Activated CD8-positive, alpha-beta memory T cell treated with anti-CD3 and anti-CD28 coated beads, Interleukin-2, amount 50 U/mL, for 48 hours (primary cell): ENCODE measurements around the gene FAM219A.
"Not testable (repeated sequence)": the region's sequence is repeated elsewhere in the genome, so short reads cannot be mapped to it uniquely, and the experiment has no call there.

Source experiments
- DNase-seq: peaks from one replicate; pipeline ENCODE4 v3.0.0-alpha.2; 2020

The FAM219A gene

DNA sequence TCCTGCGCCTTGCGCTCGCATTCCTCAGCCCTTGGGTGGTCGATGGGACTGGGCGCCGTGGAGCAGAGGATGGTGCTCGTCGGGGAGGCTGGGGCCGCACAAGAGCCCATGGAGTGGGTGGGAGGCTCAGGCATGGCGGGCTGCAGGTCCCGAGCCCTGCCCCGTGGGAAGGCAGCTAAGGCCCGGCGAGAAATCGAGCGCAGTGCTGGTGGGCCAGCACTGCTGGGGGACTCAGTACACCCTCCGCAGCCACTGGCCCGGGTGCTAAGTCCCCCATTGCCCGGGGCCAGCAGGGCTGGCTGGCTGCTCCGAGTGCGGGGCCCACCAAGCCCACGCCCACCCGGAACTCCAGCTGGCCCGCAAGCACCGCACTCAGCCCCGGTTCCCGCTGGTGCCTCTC is 24.4 kb upstream of the FAM219A start:
- DNase-seq: not testable (repeated sequence)

DNA sequence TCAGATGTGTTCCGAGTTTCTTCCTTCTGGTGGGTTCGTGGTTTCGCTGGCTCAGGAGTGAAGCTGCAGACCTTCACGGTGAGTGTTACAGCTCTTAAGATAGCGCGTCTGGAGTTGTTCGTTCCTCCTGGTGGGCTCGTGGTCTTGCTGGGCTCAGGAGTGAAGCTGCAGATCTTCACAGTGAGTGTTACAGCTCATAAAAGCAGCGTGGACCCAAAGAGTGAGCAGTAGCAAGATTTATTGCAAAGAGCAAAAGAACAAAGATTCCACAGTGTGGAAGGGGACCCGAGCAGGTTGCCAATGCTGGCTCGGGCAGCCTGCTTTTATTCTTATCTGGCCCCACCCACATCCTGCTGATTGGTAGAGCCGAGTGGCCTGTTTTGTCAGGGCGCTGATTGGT is 23.2 kb upstream of the FAM219A start:
- DNase-seq: peak; percentile 33

DNA sequence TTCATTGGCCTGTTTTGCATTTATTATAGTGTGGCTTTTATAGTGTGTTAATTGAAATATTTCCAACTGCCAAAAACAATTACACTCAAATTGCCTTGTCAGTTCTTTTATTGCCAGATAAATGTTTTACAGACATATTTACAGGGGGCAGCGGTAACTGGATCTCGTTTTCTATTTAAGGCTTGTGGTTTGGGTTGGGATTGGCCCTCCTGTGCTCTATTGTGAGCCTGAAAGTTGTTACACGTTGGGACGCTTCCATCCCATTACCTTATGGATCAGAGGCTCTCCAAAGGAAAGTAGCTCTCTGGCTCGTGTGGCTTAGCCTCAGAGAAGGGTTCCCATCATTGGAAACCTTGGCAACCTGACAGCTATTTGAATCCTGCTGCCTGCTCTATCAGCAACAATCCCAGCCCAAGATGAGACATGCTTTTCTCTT is 21.1 kb upstream of the FAM219A start:
- no peak for DNase-seq

DNA sequence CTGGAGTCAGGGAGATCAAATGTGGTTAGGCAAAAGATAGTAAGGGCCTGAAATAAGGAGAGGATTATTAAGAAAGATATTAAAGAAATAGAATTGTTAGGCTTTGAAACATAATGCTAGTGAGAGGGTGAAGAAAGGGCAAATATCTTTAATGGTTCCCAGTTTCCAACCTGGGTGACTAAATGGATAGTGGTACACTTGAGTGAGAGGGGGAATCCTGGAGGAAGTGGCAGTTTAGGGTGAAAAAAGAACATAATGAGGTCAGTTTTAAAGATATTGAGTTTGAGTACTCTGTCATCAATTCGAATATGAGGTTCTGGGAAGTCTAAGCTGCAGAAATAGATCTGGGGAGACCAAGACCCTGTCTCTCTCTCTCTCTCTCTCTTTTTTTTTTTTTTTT is 19.2 kb upstream of the FAM219A start:
- DNase-seq: no peak

DNA sequence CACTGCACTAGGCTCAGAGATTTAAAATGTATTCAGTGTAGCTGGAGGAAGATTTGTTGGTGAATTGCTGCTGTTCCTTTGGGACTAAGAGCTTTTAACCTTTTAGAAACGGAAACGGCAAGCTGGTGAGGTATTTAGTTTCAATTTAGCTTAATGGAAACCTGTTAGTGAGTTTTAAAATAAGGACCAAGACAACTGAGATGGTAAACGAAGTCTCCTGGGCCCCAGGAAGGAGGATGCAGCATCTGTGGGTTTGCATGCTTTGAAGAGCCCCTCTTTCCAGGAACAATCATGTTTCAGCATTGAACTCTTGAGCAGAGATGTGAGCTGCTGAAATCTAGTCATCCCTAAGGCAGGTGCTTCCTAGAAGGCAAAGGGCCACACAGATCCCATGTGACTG is 16.7 kb upstream of the FAM219A start:
- DNase-seq: no peak

DNA sequence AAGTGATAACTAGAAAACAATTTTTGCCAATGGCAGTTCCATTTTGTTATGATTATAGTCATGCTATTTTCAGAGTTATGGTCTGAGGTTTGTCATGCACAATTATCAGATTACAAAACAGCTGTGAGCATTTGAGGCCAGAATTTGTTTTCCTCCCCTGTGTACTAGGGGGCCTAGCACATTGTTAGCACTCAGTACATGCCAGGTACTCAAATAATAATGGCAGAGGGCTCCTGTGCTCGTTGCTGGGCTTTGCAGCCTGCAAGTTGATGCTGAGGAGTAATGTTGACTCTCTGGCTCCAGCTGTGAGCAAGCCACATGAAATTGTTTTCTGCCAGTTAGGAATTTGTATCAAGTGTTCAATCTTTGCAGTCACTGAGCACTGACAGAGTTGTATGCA is 7.1 kb upstream of the FAM219A start:
- DNase-seq: no peak

DNA sequence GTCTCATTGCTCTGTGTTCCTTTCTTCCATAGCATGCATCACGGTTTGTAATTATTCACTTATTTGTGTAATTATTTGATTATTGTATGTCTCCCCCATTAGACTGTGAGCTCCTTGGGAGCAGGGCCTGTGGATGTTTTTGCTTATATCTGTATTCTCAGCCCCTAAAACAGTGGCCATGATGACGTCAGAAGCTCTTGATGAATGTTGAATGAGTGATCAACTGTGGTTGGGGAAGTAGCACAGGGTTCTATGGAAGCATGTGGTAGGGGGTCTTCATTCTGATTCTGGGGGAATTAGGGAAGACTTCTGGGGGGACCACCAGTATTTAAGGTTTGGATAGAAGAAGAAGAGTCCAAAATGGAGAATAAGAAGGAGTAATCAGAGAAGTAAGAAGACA is 6.2 kb upstream of the FAM219A start:
- no peak for DNase-seq

DNA sequence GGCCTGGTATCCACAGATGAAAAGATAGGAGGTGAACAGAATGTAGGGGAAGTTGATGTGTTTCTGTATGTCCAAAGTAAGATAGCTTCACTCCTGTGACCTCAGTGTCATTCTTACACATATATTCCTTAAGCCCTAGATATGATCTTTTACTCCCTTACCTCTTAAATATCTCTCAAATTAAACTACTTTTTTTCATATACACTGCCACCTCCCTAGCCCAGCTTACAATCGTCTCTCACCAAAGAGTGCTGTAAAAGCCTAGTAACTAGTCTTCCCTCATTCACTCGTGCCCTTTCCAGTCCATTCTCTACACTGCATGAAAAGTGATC is 5.5 kb upstream of the FAM219A start:
- DNase-seq: no peak

DNA sequence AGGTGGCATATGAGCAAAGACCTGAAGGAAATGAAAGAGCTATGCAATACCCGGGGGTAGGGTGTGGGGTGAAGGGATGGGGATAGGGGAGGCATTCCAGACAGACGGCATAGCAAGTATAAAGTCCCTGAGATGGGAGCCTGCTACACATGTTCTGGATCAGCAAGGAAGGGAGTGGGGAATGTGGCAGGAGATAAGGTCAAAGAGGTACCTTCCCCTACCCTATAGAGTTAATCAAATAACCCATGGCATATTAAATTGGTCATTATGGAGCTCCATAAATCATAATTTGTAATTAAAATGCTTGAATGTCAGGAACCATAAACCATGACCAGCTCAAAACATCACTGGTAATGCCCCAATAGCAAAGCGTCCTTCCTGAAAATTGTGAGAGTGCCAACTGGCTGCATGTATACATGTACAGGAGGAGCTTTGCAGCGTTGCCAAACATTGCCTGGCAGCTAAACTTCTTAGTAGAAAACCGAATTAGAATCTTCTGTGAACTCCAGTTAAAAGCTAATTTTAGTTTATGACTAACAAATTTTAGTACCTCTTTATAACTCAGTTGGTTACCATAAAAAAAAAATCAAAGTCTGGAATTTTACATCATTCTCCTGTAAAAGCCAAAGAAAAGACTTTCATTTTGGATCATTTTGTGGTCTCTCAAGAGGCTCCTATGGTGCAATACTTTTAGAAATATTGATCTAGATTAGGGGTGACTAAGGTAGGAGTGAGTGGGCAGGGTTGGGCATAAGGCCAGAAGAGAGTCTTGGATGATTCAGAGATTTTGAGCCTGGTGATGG is 4.9 kb upstream of the FAM219A start:
- DNase-seq: peak; percentile 74

DNA sequence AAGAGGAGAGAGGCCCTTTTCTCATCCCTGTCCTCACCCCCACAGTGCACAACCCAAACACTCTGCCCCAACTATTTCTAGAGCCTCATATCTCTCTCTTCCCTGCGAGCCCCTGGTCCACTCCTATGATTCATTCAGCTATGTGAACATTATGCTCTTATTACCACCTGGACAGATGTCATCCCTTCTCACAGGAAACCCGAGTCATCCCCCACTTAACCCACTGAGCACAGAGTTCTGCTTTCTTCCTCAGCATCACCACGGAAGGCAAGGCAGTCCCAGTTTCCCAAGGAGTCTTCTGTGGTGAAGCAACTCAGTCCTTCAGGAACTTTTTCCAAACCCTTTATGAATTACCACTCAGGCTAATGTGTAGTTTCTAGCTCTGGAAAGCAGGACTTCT is 1.6 kb upstream of the FAM219A start:
- DNase-seq: no peak

DNA sequence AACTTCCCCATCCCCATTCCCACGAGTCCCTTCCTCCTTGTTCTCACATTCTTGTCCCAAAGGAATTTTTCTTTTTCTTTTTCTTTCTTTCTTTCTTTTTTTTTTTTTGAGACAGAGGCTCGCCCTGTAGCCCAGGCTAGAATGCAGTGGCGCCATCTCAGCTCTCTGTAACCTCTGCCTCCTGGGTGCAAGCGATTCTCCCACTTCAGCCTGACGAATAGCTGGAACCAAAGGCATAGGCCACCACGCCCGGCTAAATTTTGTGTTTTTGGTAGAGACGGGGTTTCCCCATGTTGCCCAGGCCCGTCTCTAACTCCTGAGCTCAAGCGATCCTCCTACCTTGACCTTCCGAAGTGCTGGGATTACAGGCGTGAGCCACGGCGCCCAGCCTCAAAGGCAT is 986 bp upstream of the FAM219A start:
- no peak for DNase-seq

DNA sequence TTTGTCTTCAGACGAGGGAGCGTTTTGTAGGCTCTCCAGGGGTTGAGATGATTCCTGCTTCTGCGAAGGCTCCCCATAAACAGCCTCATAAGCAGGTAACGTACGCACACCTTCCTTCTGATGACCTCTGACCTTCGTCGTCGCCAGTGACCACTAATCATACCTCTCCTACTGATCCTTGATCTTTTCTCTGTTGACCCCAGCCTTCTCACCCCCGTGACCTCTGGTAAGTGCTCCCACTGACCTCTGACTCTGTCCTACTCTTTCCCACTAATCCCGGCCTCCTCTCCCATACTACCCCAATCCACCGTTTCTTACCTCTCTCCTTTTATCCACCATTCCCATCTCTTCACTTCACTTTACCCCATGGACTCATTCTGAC is 580 bp upstream of the FAM219A start:
- no peak for DNase-seq

DNA sequence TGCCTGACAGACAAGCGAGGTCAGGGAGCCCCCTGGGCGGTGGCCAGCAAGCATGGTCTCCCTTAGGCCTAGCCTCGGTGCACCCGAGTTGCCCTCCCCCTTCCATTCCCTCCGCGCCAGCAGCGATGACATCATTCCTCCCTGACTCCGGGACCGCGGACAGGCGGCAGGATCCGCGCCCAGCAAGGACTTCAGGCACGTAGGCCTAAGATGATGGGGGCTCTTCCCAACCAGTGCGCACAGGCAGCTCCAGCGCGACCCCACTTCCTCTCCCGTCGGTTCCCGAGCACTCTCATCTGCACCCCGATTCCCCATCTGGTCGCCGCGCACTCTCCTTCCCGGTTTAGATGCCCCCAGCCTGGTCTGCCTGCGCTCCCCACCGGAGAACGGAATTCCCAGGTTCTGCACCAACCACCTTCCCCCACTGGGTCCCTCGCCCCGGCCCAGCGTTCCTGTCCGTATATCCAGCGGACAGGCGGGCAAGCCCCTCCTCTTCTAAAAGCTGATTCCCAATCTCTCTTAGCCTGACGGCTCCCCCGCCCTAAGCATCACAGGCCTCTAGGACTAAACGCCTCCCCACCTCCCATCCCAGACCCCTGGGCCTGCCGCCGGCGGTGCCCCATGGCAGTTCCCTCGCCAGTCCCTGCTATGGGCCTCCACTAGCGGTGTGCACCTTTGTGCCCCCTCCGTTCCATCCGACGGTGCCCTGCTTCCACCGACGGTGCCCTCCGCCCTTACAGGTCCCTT is 931 bp downstream of the FAM219A start:
- DNase-seq: peak; percentile 67

DNA sequence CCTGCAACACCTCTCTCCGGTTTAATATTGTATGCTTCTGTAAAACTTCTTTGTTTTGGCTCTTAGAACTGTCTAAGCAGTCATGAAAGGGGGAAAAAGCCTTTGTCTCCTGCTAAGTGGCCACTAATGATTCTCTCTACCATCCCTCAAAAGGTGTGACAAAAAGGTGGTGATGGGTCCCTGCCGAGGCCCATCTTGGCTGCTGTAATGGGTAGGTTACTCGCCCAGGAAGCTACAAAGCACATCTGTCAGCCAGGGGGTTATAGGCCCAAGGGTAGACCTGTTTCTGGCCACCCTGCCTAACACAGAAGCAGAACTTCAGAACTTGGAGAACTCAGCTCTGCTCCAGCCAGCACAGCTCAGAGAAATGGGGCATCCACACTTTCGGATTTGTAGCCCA is 1.6 kb downstream of the FAM219A start:
- no peak for DNase-seq

DNA sequence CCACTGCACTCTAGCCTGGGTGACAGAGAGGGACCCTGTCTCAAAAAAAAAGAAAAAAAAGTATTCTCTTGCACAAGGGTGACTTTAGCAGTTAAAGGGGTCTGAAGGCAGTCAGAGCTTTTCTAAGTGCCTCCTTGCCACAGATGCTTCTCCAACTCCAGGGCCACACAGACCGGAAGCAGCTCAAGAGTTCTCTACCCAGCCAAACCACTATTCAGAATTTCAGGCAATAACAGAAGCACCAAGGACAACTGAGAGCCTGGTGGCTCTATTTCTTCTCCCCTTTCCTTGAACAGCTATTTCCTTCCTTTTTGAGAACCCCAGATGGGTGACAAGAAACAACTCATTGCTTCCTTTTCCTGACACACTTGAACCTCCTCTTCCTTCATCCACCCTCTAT is 2.2 kb downstream of the FAM219A start:
- DNase-seq: no peak

DNA sequence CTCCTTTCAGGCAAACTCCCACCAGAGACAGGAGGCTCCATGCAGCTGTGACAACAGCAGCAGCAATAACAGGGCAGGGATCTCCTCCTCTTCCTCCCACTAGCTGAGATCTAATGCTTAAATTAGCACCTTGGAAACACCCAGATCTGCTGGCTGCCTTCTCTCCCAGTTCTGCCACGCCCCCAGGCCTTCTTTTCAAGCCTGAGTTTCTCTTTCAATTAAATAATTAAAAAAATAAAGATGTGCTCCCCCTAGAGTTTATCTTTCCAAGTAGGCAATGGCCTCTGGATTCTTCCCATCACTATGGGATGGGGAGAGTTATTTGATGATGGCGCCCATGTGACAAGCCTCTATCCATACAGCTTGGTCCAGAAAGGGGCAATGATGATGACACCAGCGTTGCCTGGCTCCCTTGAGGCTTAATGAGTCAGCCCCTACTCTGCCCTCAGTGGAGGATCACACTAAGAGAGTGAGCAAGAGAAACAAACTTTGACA is 3.8 kb downstream of the FAM219A start:
- DNase-seq: peak; percentile 66

DNA sequence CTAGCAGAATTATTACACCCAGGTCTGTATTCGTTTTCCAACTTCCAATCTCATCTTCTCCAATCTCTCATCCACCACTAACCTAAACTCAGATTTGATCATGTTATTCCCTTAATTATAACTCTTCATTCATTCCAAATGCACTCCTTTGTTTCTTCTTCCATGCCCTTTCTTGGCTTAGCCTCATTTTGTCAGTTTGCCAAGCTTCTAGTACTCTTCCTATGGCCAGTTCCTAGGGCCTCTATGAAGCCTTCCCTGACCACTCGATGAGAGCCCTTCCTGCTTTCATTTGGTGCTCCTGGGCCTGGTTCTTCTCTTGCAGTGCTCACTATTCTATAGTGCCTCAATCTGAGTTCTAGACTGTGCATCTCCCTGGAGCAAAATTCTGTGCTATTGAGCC is 5.8 kb downstream of the FAM219A start:
- DNase-seq: no peak

DNA sequence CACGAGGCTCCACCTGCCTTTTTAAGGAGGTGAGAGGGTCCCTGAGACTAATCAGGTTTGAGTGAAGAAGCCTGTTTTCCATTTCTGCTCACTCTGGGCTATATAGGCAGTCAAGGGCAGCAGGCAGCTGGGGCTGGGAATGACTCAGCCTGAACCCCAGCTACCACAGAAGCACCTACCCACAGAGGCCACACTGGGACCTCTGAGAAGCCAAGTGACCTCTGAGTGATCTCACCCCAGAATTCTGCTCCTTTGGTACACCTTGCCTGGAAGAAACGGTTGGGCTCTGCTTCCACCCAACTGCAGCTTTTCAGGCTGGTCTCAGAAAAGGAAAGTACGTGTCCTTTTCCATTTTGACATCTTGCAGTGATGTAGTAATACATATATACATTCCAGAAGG is 6.8 kb downstream of the FAM219A start:
- no peak for DNase-seq

DNA sequence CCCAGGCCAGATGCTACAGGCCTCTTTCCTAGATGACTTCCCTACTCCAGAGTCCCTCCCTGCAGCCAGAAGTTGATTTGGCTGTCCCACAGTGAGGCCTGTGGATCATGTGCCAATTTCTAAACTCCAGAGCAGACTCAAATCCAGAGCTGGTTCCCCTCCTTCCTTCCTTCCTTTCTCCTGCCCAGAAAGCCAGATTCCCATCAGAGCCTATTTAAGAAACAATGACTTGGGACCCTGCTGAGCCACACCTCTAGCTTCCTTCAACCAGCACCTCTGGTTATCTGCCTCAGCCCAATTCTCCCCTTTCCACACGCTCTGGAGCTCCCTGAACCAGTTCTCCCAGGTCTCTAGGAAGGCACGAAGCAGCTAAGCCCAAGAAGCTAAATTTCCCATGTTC is 7.2 kb downstream of the FAM219A start:
- DNase-seq: no peak

DNA sequence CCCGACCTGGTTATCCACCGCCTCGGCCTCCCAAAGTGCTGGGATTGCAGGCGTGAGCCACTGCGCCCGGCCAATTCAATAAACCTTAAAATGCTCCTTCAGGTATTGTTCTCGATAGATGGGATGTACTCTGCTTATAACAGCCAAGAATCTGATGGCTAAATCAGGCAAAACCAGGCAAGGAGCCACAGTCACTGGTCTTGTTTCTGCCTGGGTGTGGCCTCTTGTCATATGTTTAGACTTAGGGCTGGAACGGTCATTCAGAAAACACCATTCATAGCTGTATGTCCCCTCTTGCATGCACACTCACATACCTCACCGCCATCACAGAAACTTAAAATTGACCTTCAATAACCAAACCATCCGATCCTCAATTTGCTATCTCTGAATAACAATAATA is 7.7 kb downstream of the FAM219A start:
- DNase-seq: no peak

DNA sequence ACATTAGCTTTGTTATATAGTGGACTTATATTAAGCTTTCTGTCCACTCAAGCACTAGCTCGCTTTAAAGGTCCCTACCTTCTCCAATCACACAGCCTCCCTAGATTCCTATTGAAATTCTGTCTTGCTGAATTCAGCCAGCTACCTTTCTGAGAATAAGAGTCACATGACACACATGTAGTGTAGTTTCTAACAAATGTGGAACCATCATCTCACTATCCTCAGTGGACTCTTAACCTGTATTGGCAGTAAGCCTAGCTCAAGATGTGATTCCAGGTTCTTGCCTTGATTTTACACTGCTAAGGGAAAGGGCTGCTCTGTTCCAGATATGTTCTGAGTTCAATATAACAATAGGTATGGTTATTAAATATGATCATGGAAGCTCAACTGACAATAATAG is 11.4 kb downstream of the FAM219A start:
- no peak for DNase-seq

DNA sequence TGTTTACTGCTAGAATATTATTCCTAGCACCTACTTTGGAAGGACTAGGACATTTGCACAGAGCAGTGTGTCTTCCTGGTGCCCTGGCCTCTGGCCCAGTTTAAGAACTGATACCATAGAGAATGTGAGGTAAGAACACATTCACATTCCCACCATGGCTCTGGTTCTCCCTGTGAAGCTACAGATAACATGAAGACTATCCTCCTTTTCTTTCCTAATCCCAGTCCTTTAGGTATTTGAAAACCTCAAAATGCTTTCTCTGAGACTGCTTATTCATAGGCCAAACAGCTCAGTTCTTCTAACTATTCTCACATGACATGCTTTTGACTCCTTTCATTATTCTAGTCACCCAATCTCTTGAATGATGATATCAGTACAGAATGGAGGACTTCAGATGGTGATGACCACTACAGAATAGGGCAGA is 11.9 kb downstream of the FAM219A start:
- DNase-seq: no peak

DNA sequence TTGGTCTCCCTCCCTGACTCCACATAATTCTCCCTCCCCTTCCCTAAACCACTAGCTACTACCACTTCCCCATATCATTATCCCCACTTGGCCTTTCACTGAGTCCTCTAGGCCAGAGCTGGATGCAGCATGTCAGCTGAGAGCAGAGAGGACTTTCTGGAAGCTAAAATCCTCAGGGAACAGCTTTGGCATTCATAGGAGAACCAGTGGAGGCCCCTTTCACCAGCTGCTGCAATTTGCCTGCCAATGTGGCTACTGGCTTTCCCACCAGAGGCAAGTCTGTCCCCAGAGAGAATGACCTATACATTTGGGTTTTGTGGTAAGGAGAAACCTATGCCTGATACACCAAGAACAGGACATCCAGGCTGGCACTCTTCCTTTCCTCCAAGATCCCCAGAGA is 14.4 kb downstream of the FAM219A start:
- DNase-seq: no peak

DNA sequence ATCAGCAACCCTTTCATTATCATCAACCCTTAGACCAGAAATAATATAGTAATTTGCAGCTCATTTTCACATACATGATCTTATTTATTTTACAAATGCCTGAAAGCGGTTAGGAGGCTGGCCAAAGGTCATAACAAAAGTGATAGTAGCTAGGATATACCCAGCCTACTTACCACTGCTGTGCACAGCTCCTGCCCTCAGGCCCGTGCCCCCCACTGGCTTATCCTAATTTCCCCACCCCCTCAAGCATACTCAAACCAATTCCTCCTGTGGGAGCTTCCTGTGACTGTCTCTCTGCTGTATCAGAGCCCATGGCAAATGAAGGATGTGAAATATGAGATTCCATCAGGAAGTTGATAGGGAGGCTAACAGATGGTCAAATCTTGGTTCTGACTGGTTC is 14.8 kb downstream of the FAM219A start:
- DNase-seq: no peak

DNA sequence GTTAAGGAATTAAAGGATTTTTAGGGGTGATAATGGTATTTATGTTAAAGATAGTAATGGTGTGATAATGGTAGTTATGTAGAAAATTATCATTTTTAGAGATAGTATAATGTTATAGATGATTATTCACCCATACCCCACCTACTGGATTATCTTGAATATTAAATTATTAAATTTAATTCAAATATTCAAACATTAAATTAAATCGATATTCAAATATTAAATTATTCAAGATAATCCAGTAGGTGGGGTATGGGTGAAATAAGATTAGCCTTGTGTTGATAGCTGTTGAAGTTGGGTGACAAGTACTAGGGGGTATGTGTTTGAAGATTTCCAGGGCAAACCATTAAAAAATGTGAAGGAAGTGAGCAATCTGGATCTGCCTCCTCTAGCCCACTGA is 15.6 kb downstream of the FAM219A start:
- no peak for DNase-seq
